ENCODE measurements around the gene HELZ. TPM values are rescaled to one million over a fixed set of nuclear protein-coding genes. Genes with fewer than 3 reads are reported as not detected.

The HELZ gene
- total and polyA plus RNA-seq, 4 donors = 5.5 to 175 (median 27.8) TPM

GRCh38 chr17:67046398-67046797, 198.6 kb downstream of the HELZ start:
- H3K9ac ChIP-seq (ENCODE audit: insufficient read depth in 1 of 2, low read length in 2 of 2) = no peak overlapping the region
- 83 to 84% methylated on average over 4 of the region's 4 CpGs for WGBS, 2 donors
- H3K9me3 ChIP-seq (ENCODE audit: control insufficient read depth in 4 of 4, insufficient read depth in 3 of 4, low read length in 3 of 4) = peaks cover 0 to 22% (median 10%) of the 10 kb centered on the region in 4 donors
- DNase-seq = no peak
- H3K4me3 ChIP-seq = no peak overlapping the region
- H3K27me3 ChIP-seq (ENCODE audit: control insufficient read depth in 3 of 3, insufficient read depth in 3 of 3, low read length in 2 of 3) = no peaks in the 10 kb centered on the region
- H3K4me1 ChIP-seq (ENCODE audit: control insufficient read depth in 5 of 5, insufficient read depth in 5 of 5, low read length in 5 of 5) = no peaks in the 10 kb centered on the region
- no peak overlapping the region for H3K27ac ChIP-seq (ENCODE audit: low read depth in 1 of 2, low read length in 1 of 2)
- TF ChIP-seq, protein P1, sequence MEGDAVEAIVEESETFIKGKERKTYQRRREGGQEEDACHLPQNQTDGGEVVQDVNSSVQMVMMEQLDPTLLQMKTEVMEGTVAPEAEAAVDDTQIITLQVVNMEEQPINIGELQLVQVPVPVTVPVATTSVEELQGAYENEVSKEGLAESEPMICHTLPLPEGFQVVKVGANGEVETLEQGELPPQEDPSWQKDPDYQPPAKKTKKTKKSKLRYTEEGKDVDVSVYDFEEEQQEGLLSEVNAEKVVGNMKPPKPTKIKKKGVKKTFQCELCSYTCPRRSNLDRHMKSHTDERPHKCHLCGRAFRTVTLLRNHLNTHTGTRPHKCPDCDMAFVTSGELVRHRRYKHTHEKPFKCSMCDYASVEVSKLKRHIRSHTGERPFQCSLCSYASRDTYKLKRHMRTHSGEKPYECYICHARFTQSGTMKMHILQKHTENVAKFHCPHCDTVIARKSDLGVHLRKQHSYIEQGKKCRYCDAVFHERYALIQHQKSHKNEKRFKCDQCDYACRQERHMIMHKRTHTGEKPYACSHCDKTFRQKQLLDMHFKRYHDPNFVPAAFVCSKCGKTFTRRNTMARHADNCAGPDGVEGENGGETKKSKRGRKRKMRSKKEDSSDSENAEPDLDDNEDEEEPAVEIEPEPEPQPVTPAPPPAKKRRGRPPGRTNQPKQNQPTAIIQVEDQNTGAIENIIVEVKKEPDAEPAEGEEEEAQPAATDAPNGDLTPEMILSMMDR (IDR thresholded peaks at IDR 0.05; ENCODE audit: control extremely low read depth, extremely low read depth) = no peak
- no peak for ATAC-seq (ENCODE audit: insufficient read depth, low FRiP score)
- H3K36me3 ChIP-seq (ENCODE audit: control insufficient read depth in 4 of 4, insufficient read depth in 4 of 4, low read length in 4 of 4) = no peaks in the 10 kb centered on the region

DNA sequence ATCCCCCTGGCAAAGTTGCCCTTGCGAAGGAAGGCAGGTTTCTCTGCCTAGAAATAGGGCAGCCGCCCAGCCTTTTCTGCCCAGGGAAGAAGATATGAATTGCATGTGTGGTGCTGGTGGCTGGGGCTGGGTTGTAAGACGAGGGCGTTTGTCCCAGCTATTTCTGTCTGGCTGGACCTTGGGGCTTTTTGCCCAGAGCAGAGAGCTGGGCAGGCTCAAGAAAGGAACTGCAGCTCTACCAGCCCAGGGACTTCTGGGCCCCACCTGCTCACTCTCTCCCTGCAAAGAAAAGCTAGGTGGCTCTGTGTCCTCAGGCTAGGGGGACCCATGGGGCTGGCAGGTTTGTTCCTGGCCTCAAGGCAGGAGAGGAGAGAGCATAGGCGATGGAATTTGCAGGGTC, 200.1 kb downstream of the HELZ start:
- no peaks in the 10 kb centered on the region for H3K36me3 ChIP-seq (ENCODE audit: control insufficient read depth in 4 of 4, insufficient read depth in 4 of 4, low read length in 4 of 4)
- H3K27ac ChIP-seq (ENCODE audit: low read depth in 1 of 2, low read length in 1 of 2) = no peak overlapping the region
- WGBS, 2 donors = 90 to 95% methylated on average over 5 of the region's 5 CpGs
- H3K4me3 ChIP-seq = no peak overlapping the region
- DNase-seq (no peak), ATAC-seq (ENCODE audit: insufficient read depth, low FRiP score) (no peak)
- H3K27me3 ChIP-seq (ENCODE audit: control insufficient read depth in 3 of 3, insufficient read depth in 3 of 3, low read length in 2 of 3) = no peaks in the 10 kb centered on the region
- H3K9ac ChIP-seq (ENCODE audit: insufficient read depth in 1 of 2, low read length in 2 of 2) = no peak overlapping the region
- H3K9me3 ChIP-seq (ENCODE audit: control insufficient read depth in 4 of 4, insufficient read depth in 3 of 4, low read length in 3 of 4) = peaks cover 0 to 20% (median 8%) of the 10 kb centered on the region in 4 donors
- no peaks in the 10 kb centered on the region for H3K4me1 ChIP-seq (ENCODE audit: control insufficient read depth in 5 of 5, insufficient read depth in 5 of 5, low read length in 5 of 5)
- TF ChIP-seq, protein P1 (IDR thresholded peaks at IDR 0.05; ENCODE audit: control extremely low read depth, extremely low read depth) = no peak

DNA sequence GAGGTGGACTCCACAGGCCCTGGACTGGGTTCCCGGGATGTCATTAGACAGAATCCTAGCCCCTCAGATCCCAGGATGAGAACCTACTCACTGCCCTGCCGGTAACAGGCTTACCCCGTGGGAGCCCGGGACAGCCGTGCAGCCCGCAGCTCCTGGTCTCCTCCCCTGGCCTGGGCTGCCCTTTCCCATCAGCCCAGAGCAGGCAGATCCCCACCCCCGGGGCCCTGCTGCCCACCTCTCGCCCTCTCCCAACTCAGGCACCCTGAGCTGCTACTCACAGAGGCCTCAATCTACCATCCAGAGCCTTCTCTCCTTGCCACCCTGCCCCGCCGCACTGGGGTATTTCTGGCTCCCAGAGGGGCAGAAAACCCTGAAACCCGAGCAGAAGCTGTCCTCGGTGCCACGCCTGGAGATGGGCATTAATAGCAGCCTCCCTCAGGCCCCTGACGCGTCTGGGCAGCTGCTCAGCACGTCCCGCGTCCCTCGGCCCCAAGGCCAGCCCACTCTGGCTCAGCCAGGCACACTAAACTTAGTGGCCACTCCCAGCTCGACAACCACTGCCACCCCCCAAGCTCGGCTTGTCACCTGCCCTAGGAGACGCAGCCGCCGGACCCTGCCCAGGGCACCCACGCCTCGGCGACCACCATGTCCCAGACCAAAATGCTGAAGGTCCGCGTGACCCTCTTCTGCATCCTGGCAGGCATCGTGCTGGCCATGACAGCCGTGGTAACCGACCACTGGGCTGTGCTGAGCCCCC, 200.8 kb downstream of the HELZ start, which contains the start of gene CACNG1:
Gene CACNG1, plus strand, starts transcription at position 539 of the 757 bp plus-strand sequence. Its CDS starts 107 bp downstream, at position 646.
- Histone ChIP-seq H3K4me3 (no peak within 1 kb of the TSS), H3K9me3 (ENCODE audit: control insufficient read depth in 4 of 4, insufficient read depth in 3 of 4, low read length in 3 of 4) (peaks cover 0 to 13% (median 6%) of the 10 kb centered on the region in 4 donors), H3K9ac (ENCODE audit: insufficient read depth in 1 of 2, low read length in 2 of 2) (no peak within 1 kb of the TSS), H3K36me3 (ENCODE audit: control insufficient read depth in 4 of 4, insufficient read depth in 4 of 4, low read length in 4 of 4) (no peaks in the 10 kb centered on the region), H3K4me1 (ENCODE audit: control insufficient read depth in 5 of 5, insufficient read depth in 5 of 5, low read length in 5 of 5) (no peaks in the 10 kb centered on the region), H3K27ac (ENCODE audit: low read depth in 1 of 2, low read length in 1 of 2) (no peak within 1 kb of the TSS), H3K27me3 (ENCODE audit: control insufficient read depth in 3 of 3, insufficient read depth in 3 of 3, low read length in 2 of 3) (no peaks in the 10 kb centered on the region)
- no peak for DNase-seq
- WGBS, 2 donors = 90 to 94% methylated on average over 32 of the region's 32 CpGs
- no peak for ATAC-seq (ENCODE audit: insufficient read depth, low FRiP score)
- TF ChIP-seq, protein P1 (IDR thresholded peaks at IDR 0.05; ENCODE audit: control extremely low read depth, extremely low read depth) = no peak

All from lung (tissue), 12 donors.